Measurements from ENCODE around the gene CCNT2.
A peak's percentile ranks its signal among the peaks of the same experiment; 100 is the strongest.
"Not testable (repeated sequence)": the region's sequence is repeated elsewhere in the genome, so short reads cannot be mapped to it uniquely, and the experiment has no call there.

CCNT2 gene

DNA sequence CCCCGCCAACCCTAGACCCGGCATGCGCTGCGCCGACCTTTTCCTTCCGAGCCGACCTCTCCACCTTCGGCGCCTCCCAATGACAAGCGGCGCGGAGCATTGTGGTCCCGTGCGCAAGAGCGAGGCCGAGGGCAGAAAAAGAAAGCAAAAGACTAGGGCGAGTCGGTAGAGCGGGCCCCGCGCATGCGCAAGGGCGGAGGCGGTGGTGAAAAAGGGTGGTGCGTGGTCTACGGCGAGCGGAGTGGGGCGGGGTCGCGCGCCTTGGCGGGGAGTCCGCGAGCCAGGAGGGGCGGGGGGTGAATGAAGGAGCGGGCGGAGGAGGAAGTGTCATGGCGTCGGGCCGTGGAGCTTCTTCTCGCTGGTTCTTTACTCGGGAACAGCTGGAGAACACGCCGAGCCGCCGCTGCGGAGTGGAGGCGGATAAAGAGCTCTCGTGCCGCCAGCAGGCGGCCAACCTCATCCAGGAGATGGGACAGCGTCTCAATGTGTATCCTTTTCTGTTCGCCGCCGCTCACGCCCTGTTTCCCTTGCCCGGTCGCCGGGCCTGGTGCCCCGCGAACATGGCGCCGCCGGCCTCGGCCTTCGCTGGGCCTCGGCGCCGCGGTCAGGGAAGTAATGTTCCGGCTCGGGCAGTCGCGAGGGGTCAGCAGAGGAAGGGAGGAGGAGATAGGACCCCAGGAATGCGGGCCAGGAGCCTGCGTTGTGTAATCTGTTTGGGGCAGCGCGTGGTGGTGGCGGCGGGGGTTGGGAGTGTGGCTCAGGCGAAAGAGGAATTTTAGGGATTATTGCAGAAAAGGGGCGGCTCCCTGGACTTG lies at the start of gene CCNT2:
CCNT2 (plus strand) TSS at position 297 of the 815 bp plus-strand sequence; CDS start at position 330, 33 bp downstream.
- peak; percentile 100 for DNase-seq

DNA sequence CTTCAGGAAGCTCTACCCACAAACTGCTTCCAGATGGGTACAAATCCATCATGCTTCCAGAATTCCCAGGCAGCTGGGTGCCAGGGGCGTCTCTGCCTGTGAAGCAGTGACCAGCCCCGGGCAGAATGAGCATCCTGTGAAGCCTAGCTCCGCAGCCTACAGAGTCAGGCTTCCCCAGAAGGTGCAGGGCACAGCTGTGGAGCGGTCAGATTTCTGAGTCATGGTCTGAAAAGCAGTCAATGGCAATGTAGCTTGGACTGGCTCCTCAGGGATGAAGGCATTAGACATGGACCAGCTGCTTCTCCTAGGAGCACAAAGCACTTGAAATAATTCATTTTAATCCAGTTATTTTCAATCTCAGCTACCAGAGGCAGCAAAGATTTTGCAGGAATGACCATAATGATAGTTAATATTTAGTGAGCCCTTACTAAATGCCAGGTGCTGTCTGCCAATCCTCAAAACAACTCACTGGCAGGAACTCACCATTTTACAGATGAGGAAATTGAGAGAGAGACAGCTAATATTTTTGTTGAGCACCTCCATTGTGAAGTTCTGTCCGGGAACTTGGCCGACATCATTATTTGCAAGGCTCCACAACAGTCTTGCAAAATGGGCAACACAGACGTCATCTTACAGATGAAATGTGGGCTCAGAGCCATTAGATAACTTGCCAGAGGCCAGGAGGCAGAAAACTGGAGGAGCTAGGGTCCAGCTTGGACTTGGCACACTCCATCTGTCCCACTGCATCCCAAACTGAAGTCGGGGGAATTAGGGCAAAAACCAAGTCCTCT lies 48.5 kb upstream of the CCNT2 start:
- DNase-seq = no peak

DNA sequence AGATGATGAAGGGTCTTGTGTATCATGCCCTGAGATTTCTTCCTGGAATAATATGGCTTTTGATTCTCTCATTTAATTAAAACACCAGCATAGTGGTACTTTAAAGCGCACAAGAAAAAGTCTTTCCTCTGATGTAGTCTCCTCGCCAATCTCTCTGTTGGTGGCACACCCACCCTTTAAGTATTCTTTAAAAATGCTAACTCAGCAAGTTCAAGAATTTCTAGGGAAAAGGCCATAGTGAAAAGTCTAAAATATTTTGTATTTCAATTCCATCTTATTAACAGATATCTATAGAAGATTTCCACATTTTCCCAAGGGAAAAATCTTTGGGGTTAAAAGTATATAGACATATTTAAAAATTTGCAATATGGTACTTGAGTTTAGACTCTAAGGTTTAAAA lies 45.5 kb upstream of the CCNT2 start:
- DNase-seq = no peak

DNA sequence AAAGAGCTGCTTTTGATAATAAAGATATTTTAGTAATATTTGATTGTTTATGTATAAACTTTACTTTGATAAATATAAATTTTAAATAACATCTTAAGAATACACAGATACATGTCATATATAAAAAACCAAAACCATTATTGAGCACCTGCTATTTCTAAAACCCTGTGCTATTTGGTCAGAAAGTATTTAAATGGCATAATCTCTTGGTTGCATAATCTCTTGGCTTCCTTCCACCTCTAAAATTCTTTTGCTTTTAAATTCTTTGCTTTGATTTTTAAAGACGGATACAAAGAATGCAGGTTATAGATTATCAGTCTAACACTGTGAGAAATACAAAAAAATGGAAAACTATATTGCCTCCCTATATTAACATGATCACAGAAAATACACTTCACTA lies 43.3 kb upstream of the CCNT2 start:
- no peak for DNase-seq

DNA sequence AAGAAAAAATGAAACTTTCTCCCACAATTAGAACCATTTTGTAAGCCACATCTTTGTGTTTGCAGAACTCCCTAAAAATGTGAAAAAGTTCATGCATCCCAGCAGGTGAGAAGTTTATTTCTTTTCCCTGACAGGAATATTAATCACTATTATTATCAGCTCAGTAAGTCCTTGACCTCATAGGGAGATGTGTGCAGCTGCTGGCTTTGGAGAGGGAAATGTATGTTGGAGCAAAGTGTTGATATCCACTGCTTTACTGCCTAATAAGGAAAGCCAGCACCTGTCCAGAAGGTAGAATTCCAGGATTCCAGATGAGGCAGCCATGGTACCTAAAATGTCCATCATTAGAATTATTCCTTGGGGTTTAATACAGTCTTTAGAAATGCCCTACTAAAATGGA lies 35.8 kb upstream of the CCNT2 start:
- DNase-seq = no peak

DNA sequence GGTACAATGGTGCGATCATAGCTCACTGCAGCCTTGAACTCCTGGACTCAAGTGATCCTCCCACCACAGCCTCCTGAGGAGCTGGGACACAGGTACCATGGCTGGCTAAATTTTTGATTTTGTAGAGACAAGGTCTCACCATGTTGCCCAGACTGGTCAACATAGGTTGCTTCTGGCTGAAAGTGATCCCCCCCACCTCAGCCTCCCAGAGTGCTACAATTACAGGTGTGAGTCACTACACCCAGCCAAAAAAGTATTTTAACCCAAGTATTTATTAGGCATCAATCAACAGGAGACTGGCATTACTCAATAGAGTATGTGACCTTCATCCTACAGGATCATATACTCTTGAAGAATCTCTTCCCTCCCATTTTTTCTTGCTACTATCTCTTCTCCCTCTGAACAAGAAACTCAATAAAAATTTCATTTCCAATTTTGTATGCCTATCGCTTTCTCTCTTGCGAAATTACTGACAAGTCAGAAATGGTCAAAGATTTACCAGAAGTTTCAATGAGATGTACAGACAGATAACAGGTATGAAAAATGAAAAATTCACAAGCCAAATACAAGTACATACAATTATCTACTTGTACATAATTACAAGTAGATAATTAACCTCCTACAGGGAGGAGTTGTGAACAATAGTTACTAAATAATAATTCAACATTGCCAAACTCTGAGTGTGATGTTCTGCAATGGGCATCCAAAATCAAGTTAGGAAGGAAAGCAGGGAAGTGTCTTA lies 34.9 kb upstream of the CCNT2 start:
- DNase-seq = no peak

DNA sequence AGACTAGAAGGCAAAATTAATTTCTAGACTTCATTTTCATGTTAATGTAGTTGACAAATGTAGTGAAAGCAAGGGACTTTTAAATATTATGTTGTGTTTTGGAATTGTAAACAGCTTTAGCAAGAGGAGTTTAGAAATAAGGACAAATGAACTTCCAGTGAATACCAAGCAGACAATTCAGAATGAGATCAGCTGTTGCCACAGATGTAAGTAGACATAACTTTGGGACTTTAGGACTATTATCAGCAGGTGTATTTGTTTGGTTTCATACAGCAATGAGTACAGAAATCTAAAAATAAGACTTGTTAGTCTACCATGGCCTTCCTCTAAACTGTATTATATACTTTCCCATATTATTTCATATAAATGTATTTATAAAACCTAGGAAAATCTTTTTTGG lies 34.2 kb upstream of the CCNT2 start:
- DNase-seq = no peak

DNA sequence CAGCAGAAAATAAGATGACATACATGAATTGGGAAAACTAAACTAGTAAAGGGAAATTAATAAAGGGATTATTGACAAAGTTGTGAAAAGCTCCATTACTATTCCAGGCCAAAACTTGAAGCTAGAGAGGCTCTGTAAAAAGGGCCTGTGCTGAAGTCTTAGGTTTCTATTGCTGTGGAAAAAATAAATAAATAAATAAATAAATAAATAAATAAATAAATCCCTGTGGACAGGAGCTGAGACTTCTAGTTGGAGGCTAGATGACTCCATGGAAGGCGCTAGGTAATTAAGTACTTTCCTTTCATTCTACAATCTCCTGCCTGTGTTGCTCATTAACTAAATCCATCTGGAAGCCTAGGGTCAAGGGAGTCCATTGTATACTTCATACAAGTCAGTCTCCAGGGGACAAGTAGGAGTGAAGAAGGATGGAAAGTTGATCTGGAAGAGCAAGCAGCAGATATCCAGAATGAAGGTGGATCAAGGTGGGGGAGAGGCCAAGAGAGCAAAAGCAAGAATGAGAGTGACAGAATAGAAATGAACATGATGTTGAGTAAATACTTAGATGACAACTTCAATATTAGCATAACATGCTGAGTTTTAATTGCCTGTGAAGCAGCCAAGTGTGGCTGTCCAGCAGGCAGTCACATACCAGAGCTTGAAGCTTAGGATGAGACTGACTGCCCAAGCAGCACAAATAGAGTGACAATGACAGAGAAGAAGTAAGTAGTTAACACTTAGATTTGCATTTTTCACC lies 26.2 kb upstream of the CCNT2 start:
- DNase-seq = no peak

DNA sequence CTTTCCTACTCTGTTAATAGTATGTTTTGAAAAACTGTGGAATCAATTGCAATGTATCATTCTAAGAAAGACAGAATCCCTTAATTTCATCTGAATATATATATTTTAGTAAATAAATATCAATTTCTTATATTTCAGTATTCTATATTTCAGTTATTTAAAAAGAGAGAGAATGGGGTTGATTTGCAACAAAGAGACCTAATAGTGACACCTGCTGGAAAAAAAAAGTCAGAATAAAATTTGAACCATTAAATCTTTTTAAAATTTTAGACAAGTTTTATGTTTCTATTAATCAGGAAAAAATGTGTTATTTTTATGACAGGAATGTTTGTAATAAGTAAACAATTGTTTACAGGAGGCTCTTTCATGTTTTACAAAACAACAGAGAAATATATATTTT lies 20.7 kb upstream of the CCNT2 start:
- no peak for DNase-seq

DNA sequence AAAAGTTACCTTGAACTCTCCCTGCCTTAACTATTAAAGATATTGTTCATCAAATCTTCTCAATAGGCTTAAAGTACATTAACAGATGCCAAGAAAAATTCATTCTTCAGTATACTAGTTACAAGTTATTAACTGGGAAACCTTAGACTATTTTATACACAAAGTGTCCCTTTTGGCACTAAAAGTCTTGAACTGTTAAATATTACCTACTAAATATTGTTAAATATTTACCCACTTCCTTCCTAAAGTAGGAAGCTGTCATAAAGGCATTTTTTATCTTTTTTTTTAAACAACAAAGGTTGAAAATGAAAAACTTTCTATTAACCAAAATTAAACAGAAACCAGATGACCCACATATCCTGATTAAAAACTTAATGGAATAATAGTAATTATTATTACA lies 19.4 kb upstream of the CCNT2 start:
- no peak for DNase-seq

DNA sequence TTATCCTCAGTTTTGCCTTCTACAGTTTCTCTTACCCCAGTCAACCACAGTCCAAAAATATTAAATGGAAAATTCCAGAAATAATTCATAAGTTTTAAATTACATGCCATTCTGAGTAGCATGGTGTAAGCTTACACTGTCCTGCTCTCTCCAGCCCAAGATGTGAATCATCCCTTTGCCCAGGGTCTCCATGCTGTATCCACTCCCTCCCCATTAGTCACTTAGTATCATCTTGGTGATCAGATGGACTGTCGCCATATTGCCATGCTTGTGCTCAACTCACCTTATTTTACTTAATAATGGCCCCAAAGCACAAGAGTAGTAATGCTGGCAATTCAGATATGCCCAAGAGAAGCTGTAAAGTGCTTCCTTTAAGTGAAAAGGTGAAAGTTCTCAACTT lies 18.5 kb upstream of the CCNT2 start:
- DNase-seq = no peak

DNA sequence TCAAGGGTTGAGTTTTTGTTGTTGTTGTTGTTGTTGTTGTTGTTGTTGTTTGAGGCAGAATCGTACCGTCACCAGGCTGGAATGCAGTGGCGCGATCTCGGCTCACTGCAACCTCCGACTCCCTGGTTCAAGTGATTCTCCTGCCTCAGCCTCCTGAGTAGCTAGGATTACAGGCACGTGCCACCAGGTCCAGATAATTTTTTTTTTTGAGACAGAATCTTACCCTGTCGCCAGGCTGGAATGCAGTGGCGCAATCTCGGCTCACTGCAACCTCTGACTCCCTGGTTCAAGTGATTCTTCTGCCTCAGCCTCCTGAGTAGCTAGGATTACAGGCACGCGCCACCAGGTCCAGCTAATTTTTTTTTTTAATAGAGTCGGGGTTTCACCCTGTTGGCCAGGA lies 14.9 kb upstream of the CCNT2 start:
- DNase-seq = not testable (repeated sequence)

DNA sequence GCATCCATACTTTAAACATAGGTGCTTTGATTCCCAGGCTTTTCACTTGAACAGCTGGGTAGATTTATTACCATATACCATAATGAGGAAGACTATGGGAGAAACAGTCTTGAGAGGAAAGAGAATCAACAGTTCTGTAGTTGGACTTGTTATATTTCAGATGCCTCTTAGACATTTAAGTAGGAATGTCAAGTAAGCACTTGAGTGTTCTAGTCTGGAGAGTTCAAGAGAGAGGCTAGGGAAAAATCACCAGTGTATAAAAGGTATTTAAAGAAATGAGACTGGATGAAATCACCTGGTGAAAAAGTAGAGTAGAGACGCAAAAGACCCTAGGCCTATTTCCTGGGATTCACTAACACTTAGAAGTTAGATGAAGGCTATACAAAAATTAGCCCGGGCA lies 13.5 kb upstream of the CCNT2 start:
- DNase-seq = no peak

DNA sequence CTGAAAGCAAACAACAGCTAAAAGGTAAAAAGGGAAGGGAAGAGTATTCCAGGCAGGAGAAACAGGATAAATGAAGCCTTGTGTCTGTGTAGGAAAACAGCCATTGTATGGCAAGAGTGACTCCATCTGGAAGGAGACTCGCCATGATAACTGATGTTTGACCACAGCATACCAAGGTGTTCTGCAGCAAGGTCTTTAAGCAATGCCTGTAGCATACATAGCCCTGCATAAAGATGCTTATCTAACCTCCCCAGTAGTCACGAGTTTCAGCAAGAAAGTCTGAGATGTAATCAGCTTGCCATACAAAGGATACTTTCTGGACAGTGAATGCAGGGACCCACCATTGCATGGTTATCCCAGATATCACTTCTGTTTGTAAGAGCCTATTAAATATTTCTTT lies 11.9 kb upstream of the CCNT2 start:
- DNase-seq = no peak

DNA sequence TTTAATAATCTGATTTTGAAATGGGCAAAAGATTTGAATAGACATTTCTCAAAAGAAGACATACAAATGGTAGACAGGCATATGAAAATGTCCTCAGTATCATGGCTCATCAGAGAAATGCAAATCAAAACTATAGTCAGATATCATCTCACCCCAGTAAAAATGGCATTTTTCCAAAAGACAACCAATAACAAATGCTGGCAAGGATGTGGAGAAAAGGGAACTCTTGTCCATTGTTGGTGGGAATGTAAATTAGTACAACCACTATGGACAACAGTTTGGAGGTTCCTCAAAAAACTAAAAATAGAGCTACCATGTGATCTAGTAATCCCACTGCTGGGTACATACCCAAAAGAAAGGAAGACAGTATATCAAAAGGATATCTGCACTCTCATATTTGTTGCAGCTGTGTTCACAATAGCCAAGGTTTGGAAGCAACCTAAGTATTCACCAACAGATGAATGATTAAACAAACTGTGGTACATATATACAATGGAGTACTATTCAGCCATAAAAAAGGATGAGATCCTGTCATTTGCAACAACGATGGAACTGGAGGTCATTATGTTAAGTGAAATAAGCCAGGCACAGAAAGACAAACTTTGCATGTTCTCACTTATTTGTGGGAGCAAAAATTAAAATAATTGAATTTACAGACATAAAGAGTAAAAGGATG lies 11.0 kb upstream of the CCNT2 start:
- DNase-seq = not testable (repeated sequence)

DNA sequence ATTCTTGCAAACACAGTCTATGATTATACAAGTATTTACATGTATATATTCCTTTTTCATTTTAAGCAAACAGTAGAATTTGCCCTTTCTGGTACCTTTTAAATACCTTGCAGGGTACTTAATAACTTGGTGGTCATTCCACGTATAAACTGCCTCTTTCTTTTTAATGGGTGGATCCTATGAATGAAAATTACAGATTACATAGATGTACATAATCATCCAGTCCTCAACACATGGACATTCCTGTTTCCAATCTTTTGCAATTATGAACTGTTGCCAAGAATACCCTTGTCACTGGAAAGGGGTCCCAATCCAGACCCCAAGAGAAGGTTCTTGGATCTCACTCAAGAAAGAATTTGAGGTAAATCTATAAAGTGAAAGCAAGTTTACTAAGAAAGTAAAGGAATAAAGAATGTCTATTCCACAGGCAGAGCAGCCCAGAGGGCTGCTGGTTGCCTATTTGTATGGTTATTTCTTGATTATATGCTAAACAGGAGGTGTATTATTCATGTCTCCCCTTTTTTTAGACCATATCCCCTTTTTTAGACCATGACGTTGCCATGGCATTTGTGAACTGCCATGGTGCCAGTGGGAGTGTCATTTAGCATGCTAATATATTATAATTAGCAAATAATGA lies 7.7 kb upstream of the CCNT2 start:
- no peak for DNase-seq

DNA sequence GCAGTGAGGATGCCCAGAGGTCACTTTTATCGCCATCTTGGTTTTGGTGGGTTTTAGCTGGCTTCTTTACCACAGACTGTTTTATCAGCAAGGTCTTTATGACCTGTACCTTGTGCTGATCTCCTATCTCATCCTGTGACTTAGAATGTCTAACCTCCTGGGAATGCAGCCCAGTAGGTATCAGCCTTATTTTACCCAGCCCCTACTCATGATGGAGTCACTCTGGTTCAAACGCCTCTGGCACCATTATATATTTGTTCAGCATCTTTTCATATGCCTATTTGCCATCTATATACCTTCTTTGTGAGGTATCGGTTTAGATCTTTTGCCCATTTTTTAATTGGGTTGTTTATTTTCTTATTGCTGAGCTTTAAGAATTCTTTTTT lies 7.2 kb upstream of the CCNT2 start:
- DNase-seq = no peak

DNA sequence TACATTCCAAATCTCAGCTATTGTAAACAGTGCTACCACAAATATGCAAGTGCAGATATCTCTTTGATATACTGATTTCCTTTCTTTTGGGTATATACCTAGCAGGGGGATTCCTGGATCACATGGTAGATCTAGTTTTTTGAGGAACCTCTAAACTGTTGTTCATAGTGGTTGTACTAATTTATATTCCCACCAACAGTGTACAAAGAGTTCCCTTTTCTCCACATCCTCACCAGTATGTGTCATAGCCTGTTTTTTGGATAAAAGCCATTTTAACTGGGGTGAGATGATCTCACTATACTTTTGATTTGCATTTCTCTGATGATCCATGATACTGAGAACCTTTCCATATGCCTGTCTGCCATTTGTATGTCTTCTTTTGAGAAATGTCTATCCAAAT lies 6.3 kb upstream of the CCNT2 start:
- DNase-seq = no peak

DNA sequence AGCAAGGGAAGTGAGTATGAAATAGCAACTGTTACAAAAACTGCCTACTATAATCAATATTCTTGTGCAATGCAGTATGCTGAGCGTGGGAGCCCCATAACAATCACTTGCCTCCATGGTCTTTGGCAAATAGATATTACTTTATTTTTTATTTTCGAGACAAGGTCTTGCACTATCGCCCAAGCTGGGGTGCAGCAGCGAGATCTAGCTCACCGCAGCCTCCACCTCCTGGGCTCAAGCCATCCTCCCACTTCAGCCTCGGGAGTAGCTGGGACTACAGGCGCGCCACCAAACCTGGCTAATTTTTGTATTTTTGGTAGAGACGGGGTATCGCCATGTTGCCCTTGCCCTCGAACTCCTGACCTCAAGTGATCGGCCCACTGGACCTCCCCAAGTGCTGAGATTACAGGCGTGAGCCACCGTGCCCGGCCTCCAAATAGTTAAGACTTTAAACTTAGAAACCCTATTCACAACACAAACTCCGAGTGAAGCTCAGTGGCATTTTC lies 1.2 kb upstream of the CCNT2 start:
- DNase-seq = peak; percentile 64

DNA sequence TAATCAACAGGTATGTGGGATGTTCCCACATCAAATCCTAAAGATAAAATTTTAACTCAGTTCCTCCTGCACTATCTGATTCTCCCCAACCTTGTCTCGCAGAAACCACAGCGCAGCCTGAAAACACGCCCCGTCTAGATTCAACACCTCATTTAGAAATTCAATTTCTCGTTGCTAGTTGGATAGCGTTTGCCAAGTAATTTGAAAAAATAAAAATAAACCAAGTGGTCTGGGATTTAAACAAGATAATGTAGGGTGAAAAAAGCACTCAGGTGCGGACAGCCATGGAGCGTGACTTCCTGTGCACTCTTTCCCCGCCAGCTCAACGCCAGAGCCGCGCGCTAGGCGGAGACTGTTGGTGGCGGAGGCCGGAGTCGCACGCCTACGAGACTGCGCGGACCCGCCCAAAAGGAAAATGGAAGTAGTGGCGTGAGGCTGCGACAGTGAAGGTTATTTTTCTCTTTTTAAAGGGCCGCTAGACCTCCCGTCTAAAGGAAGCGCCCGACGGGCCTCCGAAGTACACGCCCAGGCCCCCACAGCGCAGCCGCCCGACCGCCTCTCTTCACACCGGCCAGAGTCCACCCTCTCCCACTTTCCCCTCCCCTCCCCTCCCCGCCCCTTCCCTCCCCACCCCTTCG lies 615 bp upstream of the CCNT2 start:
- peak; percentile 97 for DNase-seq

Measured in activated effector memory CD4-positive, alpha-beta T cell treated with anti-CD3 and anti-CD28 coated beads, Interleukin-2, amount 50 U/mL, for 16 hours (primary cell).